ENCODE data around the gene RRP15.

Gene RRP15

GRCh38 chr1:218362418-218363076, 77.5 kb downstream of the RRP15 start:
- DNase-seq (ENCODE audit: low read depth): no peak

GRCh38 chr1:218363141-218363540, 78.0 kb downstream of the RRP15 start:
- DNase-seq (ENCODE audit: low read depth): no peak

GRCh38 chr1:218364028-218364710, 79.1 kb downstream of the RRP15 start:
- DNase-seq (ENCODE audit: low read depth): no peak

GRCh38 chr1:218365226-218365999, 80.3 kb downstream of the RRP15 start:
- DNase-seq (ENCODE audit: low read depth): no peak

- no peak for DNase-seq (ENCODE audit: low read depth)
Observed at GRCh38 chr1:218366322-218367052, 81.4 kb downstream of the RRP15 start.

GRCh38 chr1:218367118-218367517, 82.0 kb downstream of the RRP15 start:
- no peak for DNase-seq (ENCODE audit: low read depth)

- DNase-seq (ENCODE audit: low read depth): no peak
Observed at GRCh38 chr1:218368686-218369085, 83.6 kb downstream of the RRP15 start.

- DNase-seq (ENCODE audit: low read depth): no peak
Observed at GRCh38 chr1:218369688-218370511, 84.8 kb downstream of the RRP15 start.

- no peak for DNase-seq (ENCODE audit: low read depth)
Observed at GRCh38 chr1:218371927-218372672, 87.0 kb downstream of the RRP15 start.

GRCh38 chr1:218374401-218375353, 89.6 kb downstream of the RRP15 start:
- DNase-seq (ENCODE audit: low read depth): no peak

- DNase-seq (ENCODE audit: low read depth): no peak
Observed at GRCh38 chr1:218376722-218377121, 91.6 kb downstream of the RRP15 start.

GRCh38 chr1:218377143-218377660, 92.1 kb downstream of the RRP15 start:
- DNase-seq (ENCODE audit: low read depth): peak; percentile 89

GRCh38 chr1:218380125-218380977, 95.3 kb downstream of the RRP15 start:
- peak; percentile 73 for DNase-seq (ENCODE audit: low read depth)

GRCh38 chr1:218382261-218382660, 97.2 kb downstream of the RRP15 start:
- no peak for DNase-seq (ENCODE audit: low read depth)

GRCh38 chr1:218383051-218383450, 98.0 kb downstream of the RRP15 start:
- no peak for DNase-seq (ENCODE audit: low read depth)

GRCh38 chr1:218383681-218384080, 98.6 kb downstream of the RRP15 start:
- no peak for DNase-seq (ENCODE audit: low read depth)

GRCh38 chr1:218384581-218384993, 99.5 kb downstream of the RRP15 start:
- DNase-seq (ENCODE audit: low read depth): no peak

Data from HS-27A (cell line).